ENCODE measurements around the gene HDAC9.

Gene HDAC9

DNA sequence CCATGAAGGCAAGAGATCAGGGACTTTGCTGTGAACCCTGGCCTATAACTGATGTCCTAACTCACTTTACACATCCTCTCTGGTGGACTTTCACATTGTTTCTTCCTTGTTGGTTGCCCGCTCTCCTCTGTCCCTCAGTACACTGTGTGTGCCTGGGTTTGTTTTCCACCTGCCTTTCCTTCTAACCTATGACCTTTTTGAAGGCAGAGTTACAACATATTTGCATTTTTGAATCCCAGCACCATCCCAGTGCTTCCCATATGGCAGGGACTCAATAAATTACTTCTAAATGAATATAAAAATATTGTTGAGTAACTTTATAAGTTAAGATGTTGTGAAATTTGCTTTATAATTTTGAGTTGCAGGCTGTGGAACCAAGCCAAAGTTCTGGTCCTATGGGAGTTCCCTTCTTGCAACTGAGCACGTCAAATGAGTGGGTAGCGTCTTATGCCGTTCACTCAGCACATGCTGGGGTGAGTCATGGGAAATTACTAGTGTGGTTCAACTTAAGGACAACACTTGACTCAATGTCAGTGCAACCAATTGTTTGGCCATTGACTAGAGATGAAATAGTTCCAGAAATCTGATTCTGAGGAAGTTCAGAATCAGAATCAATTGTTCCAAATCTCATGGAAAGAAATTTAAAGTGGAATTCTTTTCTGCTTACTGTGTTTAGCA is 370.9 kb downstream of the HDAC9 start:
- H3K36me3 ChIP-seq: no peaks in the 10 kb centered on the region
- TF ChIP-seq, protein P1, sequence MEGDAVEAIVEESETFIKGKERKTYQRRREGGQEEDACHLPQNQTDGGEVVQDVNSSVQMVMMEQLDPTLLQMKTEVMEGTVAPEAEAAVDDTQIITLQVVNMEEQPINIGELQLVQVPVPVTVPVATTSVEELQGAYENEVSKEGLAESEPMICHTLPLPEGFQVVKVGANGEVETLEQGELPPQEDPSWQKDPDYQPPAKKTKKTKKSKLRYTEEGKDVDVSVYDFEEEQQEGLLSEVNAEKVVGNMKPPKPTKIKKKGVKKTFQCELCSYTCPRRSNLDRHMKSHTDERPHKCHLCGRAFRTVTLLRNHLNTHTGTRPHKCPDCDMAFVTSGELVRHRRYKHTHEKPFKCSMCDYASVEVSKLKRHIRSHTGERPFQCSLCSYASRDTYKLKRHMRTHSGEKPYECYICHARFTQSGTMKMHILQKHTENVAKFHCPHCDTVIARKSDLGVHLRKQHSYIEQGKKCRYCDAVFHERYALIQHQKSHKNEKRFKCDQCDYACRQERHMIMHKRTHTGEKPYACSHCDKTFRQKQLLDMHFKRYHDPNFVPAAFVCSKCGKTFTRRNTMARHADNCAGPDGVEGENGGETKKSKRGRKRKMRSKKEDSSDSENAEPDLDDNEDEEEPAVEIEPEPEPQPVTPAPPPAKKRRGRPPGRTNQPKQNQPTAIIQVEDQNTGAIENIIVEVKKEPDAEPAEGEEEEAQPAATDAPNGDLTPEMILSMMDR (IDR thresholded peaks at IDR 0.05): no peak
- no peaks in the 10 kb centered on the region for H3K9me3 ChIP-seq
- no peaks in the 10 kb centered on the region for H3K27me3 ChIP-seq
- no peaks in the 10 kb centered on the region for H3K4me1 ChIP-seq (ENCODE audit: control insufficient read depth in 1 of 2, insufficient read depth in 1 of 2, low read depth in 1 of 2, low read length in 1 of 2)
- H3K4me3 ChIP-seq (ENCODE audit: low read depth in 1 of 2, low read length in 1 of 2): no peak overlapping the region
- no peak overlapping the region for H3K27ac ChIP-seq

DNA sequence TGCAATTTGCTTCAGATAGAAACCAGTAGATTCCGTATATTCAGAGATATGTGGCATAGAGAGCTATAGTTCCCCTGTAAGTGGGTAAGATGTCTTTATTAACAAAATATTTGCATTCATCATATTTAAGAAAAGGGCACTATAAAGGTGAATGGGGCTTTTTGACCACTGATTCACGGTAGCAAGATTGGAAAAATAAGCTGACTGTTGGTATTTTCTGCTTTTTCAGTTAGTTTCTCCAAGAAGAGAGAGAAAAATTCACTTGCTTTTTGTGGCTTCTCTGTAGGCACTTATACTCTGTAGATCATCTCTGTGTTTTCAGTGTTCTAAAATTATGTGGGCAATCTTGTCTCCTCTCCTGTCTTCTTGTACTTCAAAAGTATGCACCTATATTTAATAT is 376.8 kb downstream of the HDAC9 start:
- H3K27me3 ChIP-seq: no peaks in the 10 kb centered on the region
- no peaks in the 10 kb centered on the region for H3K4me1 ChIP-seq (ENCODE audit: control insufficient read depth in 1 of 2, insufficient read depth in 1 of 2, low read depth in 1 of 2, low read length in 1 of 2)
- H3K4me3 ChIP-seq (ENCODE audit: low read depth in 1 of 2, low read length in 1 of 2): no peak overlapping the region
- no peak overlapping the region for H3K27ac ChIP-seq
- TF ChIP-seq, protein P1 (IDR thresholded peaks at IDR 0.05): no peak
- no peaks in the 10 kb centered on the region for H3K9me3 ChIP-seq
- H3K36me3 ChIP-seq: no peaks in the 10 kb centered on the region

DNA sequence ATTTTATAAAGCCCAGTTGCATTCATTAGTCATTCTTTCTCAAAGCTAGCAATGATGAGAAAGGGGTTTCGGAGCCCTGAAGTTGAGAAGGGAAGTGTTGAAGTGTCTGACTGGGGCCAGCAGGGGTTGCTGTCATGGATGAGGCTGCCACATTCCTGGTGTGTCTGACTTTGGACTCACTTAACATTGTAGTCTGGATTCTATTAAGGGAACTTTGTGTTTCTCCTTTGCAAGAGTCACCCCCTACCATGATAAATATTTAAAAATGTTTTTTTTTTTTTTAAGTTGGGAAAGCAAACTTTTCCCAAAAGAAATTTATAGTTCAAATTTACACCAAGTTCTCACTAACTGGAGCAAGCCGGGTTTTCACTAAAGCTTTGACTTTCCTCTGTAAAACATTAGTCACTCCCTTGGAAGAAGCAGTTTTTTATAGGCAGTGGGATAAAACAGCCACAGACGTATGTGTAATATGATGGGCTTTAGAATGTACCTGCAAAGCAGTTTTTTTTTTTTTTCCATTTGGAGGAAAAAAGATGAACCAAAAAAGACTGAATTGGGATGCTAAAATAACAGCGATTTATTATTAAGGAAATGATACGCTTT is 378.3 kb downstream of the HDAC9 start:
- Histone ChIP-seq H3K36me3 (no peaks in the 10 kb centered on the region), H3K4me1 (ENCODE audit: control insufficient read depth in 1 of 2, insufficient read depth in 1 of 2, low read depth in 1 of 2, low read length in 1 of 2) (no peaks in the 10 kb centered on the region), H3K4me3 (ENCODE audit: low read depth in 1 of 2, low read length in 1 of 2) (no peak overlapping the region), H3K27ac (no peak overlapping the region), H3K27me3 (no peaks in the 10 kb centered on the region), H3K9me3 (no peaks in the 10 kb centered on the region)
- TF ChIP-seq, protein P1 (IDR thresholded peaks at IDR 0.05): no peak

DNA sequence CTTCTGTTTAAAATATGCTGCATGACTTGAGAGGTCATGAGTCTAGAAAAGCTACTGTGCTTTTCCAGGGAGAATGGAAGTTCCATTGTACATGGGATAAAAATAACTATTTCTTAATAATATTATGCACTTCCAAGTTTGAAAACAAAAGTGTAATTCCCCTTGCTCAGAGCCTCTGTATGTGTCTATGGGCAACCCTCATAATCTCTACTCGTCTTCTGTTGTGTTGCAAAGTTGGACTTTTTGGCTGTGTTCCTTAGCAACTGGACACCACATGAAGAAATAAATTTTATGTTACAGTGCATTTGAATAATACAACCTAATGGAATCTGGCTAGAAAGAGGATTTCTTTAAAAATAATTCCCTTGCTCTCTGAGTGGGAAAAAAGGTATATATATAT is 379.3 kb downstream of the HDAC9 start:
- Histone ChIP-seq H3K4me1 (ENCODE audit: control insufficient read depth in 1 of 2, insufficient read depth in 1 of 2, low read depth in 1 of 2, low read length in 1 of 2) (no peaks in the 10 kb centered on the region), H3K36me3 (no peaks in the 10 kb centered on the region), H3K4me3 (ENCODE audit: low read depth in 1 of 2, low read length in 1 of 2) (no peak overlapping the region), H3K27me3 (no peaks in the 10 kb centered on the region), H3K27ac (no peak overlapping the region), H3K9me3 (no peaks in the 10 kb centered on the region)
- TF ChIP-seq, protein P1 (IDR thresholded peaks at IDR 0.05): no peak

DNA sequence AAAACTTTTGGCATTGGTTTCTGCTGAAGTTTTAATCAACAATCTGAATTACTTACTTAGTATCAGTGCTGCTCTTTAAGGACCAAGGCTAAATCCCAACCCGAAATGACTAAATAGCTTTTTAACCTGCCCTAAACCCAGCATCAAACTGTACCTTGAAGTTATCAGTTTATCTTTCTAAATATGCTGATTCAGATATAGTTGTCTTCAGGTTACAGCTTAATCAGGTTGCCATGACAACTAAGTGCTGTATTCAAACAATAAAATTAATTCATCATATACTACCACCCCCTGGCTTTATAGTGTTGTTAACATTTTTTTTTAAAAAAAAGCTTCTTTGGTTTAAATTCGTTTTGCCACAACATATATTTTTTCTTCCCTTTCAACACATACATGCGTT is 382.3 kb downstream of the HDAC9 start:
- Histone ChIP-seq H3K4me3 (ENCODE audit: low read depth in 1 of 2, low read length in 1 of 2) (no peak overlapping the region), H3K27ac (no peak overlapping the region), H3K9me3 (no peaks in the 10 kb centered on the region), H3K36me3 (no peaks in the 10 kb centered on the region), H3K27me3 (no peaks in the 10 kb centered on the region), H3K4me1 (ENCODE audit: control insufficient read depth in 1 of 2, insufficient read depth in 1 of 2, low read depth in 1 of 2, low read length in 1 of 2) (no peaks in the 10 kb centered on the region)
- TF ChIP-seq, protein P1 (IDR thresholded peaks at IDR 0.05): no peak
